K562 (cell line): ENCODE results near the gene UBR4.

Experiments used
- TF ChIP-seq, protein P1 (sequence below): fragments of 250-450 bp; sonication (Bioruptor Pico); IDR thresholded peaks from 2 replicates; pipeline ENCODE4 v1.5.1; 2021; ENCODE audit warnings: mild to moderate bottlenecking
- TF ChIP-seq, protein P2 (sequence below): IDR thresholded peaks from 2 replicates; pipeline ENCODE4 v1.6.1; 2014; ENCODE audit warnings: antibody characterized with exemption
- TF ChIP-seq, protein P3 (sequence below): fragments of 250-450 bp; sonication (Bioruptor Pico); IDR thresholded peaks from 2 replicates; pipeline ENCODE4 v1.5.0; 2020; ENCODE audit warnings: mild to moderate bottlenecking, borderline replicate concordance
- TF ChIP-seq, protein P4 (sequence below): sonication (generic); formaldehyde crosslinking; IDR thresholded peaks from 2 replicates; pipeline ENCODE4 v1.8.0; 2022; ENCODE audit warnings: mild to moderate bottlenecking, missing genetic modification reagents, borderline replicate concordance

DNA sequence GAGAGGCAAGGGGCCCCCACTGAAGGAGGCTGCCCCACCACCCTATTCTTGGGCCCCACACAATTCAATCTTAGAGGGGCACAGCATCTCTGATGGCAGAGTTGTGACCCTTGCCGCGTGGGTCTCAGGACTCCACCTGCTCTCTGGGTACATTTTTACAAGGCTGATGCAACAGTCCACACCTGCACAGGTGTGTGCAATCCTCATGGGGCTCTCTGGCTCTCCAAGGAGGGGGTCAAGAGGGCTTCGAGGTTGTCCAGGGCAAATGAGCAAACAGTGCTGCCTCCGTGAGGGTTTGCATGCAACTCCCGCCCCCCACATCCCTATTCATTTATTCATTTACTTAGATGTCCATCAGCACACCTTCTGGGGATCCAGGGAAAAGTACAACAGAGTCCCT lies 172.0 kb downstream of the UBR4 start:
- TF ChIP-seq, protein P1, sequence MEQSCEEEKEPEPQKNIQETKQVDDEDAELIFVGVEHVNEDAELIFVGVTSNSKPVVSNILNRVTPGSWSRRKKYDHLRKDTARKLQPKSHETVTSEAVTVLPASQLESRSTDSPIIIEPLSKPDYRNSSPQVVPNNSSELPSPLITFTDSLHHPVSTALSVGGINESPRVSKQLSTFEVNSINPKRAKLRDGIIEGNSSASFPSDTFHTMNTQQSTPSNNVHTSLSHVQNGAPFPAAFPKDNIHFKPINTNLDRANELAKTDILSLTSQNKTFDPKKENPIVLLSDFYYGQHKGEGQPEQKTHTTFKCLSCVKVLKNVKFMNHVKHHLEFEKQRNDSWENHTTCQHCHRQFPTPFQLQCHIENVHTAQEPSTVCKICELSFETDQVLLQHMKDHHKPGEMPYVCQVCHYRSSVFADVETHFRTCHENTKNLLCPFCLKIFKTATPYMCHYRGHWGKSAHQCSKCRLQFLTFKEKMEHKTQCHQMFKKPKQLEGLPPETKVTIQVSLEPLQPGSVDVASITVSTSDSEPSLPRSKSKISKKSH (CRISPR knock-in tag) = no peak
- TF ChIP-seq, protein P2, sequence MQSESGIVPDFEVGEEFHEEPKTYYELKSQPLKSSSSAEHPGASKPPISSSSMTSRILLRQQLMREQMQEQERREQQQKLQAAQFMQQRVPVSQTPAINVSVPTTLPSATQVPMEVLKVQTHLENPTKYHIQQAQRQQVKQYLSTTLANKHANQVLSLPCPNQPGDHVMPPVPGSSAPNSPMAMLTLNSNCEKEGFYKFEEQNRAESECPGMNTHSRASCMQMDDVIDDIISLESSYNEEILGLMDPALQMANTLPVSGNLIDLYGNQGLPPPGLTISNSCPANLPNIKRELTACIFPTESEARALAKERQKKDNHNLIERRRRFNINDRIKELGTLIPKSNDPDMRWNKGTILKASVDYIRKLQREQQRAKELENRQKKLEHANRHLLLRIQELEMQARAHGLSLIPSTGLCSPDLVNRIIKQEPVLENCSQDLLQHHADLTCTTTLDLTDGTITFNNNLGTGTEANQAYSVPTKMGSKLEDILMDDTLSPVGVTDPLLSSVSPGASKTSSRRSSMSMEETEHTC = no peak
- TF ChIP-seq, protein P3, sequence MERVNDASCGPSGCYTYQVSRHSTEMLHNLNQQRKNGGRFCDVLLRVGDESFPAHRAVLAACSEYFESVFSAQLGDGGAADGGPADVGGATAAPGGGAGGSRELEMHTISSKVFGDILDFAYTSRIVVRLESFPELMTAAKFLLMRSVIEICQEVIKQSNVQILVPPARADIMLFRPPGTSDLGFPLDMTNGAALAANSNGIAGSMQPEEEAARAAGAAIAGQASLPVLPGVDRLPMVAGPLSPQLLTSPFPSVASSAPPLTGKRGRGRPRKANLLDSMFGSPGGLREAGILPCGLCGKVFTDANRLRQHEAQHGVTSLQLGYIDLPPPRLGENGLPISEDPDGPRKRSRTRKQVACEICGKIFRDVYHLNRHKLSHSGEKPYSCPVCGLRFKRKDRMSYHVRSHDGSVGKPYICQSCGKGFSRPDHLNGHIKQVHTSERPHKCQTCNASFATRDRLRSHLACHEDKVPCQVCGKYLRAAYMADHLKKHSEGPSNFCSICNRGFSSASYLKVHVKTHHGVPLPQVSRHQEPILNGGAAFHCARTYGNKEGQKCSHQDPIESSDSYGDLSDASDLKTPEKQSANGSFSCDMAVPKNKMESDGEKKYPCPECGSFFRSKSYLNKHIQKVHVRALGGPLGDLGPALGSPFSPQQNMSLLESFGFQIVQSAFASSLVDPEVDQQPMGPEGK = no peak
- TF ChIP-seq, protein P4, sequence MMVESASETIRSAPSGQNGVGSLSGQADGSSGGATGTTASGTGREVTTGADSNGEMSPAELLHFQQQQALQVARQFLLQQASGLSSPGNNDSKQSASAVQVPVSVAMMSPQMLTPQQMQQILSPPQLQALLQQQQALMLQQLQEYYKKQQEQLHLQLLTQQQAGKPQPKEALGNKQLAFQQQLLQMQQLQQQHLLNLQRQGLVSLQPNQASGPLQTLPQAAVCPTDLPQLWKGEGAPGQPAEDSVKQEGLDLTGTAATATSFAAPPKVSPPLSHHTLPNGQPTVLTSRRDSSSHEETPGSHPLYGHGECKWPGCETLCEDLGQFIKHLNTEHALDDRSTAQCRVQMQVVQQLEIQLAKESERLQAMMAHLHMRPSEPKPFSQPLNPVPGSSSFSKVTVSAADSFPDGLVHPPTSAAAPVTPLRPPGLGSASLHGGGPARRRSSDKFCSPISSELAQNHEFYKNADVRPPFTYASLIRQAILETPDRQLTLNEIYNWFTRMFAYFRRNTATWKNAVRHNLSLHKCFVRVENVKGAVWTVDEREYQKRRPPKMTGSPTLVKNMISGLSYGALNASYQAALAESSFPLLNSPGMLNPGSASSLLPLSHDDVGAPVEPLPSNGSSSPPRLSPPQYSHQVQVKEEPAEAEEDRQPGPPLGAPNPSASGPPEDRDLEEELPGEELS (CRISPR knock-in tag) = no peak
